Ectodermal cell (in vitro differentiated cells): ENCODE measurements around the gene SEC61A1.

Source experiments
- H3K27ac ChIP-seq: 2 replicates; pipeline ENCODE4 v1.7.0; 2013; ENCODE audit warnings: mild to moderate bottlenecking, low read depth, low read length; ENCODE audit not compliant: insufficient read depth, poor library complexity, severe bottlenecking
- H3K27me3 ChIP-seq: 2 replicates; pipeline ENCODE4 v1.7.0; 2013; ENCODE audit warnings: mild to moderate bottlenecking, low read length; ENCODE audit not compliant: insufficient read depth, control insufficient read depth, poor library complexity, severe bottlenecking
- H3K36me3 ChIP-seq: one replicate; pipeline ENCODE4 v1.7.0; 2013; ENCODE audit warnings: low read length; ENCODE audit not compliant: control insufficient read depth, insufficient read depth
- H3K4me1 ChIP-seq: one replicate; pipeline ENCODE4 v1.7.0; 2013; ENCODE audit warnings: low read length; ENCODE audit not compliant: control insufficient read depth, insufficient read depth
- H3K4me3 ChIP-seq: 2 replicates; pipeline ENCODE4 v1.7.0; 2013; ENCODE audit warnings: low read depth, low read length, control low read depth; ENCODE audit not compliant: insufficient read depth
- H3K9me3 ChIP-seq: 2 replicates; pipeline ENCODE4 v1.7.0; 2013; ENCODE audit warnings: mild to moderate bottlenecking, low read length, moderate library complexity; ENCODE audit not compliant: control insufficient read depth
- WGBS, 2 experiments: methylation state at CpG; one replicate each; pipeline ENCODE4 v1.1.7; 2013; ENCODE audit warnings: missing lambda C conversion rate in 2 of 2; 5-methylcytosine and 5-hydroxymethylcytosine counted together

Gene SEC61A1

DNA sequence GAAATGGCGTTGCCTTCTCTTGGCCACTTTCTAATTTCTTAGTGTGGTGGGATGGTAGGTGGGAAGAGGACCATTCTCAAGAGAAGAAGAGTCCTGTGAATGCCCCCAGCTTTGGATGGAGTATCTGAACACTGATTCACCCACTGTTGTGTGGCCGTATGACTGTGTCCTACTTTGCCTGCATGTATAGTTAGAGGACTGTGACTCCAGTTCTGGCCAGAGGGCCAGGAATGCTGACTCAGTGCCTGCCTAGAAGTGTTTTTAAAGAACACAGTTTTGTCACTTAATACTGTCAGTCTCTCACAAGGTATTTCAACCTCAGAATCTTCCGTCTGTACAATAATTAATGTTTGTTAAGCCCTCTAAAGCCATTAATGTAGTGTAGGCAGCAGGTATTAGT, 2.1 kb downstream of the SEC61A1 start:
- H3K4me1 ChIP-seq, result peaks cover 12% of the 10 kb centered on the region
- H3K9me3 ChIP-seq, result no peaks in the 10 kb centered on the region
- no peaks in the 10 kb centered on the region for H3K27me3 ChIP-seq
- H3K36me3 ChIP-seq, result peaks cover 21% of the 10 kb centered on the region
- H3K4me3 ChIP-seq, result no peak overlapping the region
- no peak overlapping the region for H3K27ac ChIP-seq
- WGBS, 2 experiments, result 93 to 99% methylated on average over 3 of the region's 3 CpGs

DNA sequence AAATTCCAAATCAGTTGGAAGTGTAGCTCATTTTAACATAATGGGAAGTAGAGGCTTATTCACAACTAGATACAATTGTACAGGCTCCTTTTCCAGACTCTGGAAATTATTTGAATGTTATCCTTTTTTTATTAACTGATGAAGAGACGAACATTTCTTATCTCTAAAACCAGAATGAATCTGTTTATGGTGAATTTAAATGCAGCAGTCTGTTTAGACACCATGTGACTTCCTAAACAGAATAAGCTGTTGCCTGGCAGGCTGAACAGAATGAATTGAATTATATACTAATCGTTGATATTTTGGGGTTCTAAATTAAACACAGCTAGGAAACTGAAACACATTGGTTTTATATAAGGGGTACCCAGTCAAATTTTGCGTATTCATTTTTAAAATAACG, 4.0 kb downstream of the SEC61A1 start:
- WGBS, 2 experiments, result 96% methylated on average over 3 to 4 of the region's 4 CpGs

DNA sequence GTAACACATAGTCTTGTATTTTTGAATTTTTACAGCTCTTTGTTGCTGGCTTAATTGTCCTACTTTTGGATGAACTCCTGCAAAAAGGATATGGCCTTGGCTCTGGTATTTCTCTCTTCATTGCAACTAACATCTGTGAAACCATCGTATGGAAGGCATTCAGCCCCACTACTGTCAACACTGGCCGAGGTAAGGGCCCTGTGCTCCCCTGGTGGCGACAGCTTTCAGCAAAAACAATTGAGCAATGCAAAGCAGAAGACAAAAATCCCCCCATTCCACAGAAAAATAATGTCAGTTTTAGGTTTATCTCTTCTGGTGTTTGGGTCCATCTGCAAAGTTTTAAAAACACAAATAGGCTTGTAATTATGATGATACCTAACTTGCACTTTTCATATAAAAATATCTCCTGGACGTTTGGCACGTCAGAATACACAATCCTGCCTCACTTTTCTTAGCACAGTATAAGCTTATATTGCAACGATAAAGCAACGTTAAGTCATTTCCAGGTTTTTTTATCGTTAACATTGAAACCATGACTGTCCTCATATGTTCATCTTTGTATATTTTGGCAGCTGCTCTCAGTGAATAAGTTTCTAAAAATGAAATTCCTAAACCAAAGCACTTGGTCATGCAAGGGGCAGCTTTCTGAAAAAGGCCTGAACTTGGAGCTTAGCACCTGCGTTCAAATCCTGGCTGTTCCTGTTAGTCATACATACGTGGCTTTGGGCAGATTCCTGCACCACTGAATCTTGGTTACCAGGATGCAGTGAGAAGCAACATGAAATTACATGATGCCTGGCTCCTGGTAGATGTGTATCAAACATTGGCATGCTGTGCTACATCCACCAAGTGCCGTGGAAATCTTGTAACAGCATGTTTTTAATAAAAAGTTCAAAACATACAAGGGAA, 8.5 kb downstream of the SEC61A1 start:
- H3K27me3 ChIP-seq, result no peaks in the 10 kb centered on the region
- H3K36me3 ChIP-seq, result peaks cover 55% of the 10 kb centered on the region
- no peak overlapping the region for H3K4me3 ChIP-seq
- no peaks in the 10 kb centered on the region for H3K9me3 ChIP-seq
- no peaks in the 10 kb centered on the region for H3K4me1 ChIP-seq
- H3K27ac ChIP-seq, result no peak overlapping the region
- WGBS, 2 experiments, result 93 to 94% methylated on average over 11 of the region's 11 CpGs

More for the DNA sequence above, 4.0 kb downstream of the SEC61A1 start:
- Histone ChIP-seq H3K9me3 (no peaks in the 10 kb centered on the region), H3K27me3 (no peaks in the 10 kb centered on the region), H3K27ac (no peak overlapping the region), H3K36me3 (peaks cover 34% of the 10 kb centered on the region), H3K4me1 (peaks cover 10% of the 10 kb centered on the region), H3K4me3 (no peak overlapping the region)

DNA sequence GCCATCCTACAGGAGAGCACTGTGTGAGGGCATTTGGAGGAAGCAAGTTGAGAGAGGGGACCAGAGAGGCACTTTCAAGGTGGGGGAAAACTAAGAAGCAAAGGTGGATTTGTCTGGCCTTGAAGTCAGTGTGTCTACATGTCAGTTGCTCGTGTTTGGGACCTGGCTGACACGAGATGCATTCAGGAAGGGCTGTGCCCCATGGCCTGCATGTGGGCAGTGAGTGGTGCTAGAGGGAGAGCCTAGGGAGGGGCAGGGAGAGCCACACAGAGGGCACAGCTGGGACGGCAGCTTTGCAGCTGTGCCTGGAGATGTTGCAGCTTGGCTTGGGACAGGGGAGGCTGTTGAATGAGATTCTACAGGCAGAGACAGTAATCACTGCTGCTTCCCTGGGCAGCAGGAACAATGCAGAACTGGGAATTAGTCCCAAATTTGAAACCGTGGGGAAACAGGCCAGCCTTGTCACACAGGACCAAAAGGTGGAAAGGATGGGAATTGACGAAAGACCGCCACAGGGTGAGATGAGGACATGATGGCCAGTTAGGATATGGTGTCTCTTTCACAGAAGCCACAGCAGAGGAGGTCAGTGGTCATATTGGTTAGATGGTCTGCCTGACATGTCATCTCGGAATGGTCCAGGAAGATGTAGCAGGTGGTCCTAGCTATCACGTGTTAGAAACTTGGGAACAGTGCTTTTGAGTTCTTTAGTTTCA, 10.0 kb downstream of the SEC61A1 start:
- no peaks in the 10 kb centered on the region for H3K4me1 ChIP-seq
- no peaks in the 10 kb centered on the region for H3K27me3 ChIP-seq
- H3K4me3 ChIP-seq, result no peak overlapping the region
- H3K9me3 ChIP-seq, result no peaks in the 10 kb centered on the region
- H3K27ac ChIP-seq, result no peak overlapping the region
- 81% methylated on average over 8 of the region's 8 CpGs for WGBS, 2 experiments
- peaks cover 64% of the 10 kb centered on the region for H3K36me3 ChIP-seq

DNA sequence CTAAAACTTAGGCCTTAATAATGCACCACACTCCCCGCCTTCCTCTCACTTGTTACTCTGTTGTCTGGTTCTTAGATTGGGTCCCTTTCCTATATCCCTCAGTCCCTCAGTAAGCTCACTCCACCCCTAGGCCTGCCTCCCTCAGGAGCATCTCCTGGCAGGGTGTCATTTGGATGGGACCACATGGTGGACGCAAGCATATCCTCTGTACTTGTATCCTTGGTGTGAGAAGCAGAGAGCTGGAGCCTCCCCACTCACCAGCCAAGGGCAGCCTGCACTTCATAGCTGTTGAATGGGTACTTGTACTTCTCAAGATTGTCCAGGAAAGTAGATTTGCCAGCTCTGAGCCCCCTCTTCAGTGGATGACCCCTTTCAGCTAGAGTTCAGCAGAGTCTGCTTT, 11.6 kb downstream of the SEC61A1 start:
- H3K4me1 ChIP-seq, result no peaks in the 10 kb centered on the region
- no peak overlapping the region for H3K27ac ChIP-seq
- H3K27me3 ChIP-seq, result no peaks in the 10 kb centered on the region
- H3K9me3 ChIP-seq, result no peaks in the 10 kb centered on the region
- H3K36me3 ChIP-seq, result peaks cover 74% of the 10 kb centered on the region
- H3K4me3 ChIP-seq, result no peak overlapping the region
- WGBS, 2 experiments, result 93 to 100% methylated on average over 2 of the region's 2 CpGs

DNA sequence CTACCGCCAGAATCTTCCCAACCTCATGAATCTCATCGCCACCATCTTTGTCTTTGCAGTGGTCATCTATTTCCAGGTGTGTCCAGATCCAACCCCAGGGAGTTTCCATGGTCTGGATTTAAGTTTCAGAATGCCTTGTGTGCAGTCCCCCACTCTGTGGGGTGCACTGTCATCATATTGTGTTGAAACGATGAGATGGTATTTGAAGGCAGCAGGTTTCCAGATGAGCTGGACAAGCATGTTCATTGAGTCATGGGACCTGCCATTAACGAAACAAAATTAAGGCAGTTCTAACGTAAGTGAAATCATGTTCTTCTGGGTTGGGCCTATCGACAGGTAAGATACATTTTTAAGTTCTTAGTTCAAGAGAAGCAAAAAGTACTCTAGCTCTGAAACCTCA, 12.7 kb downstream of the SEC61A1 start:
- Histone ChIP-seq H3K4me3 (no peak overlapping the region), H3K27me3 (no peaks in the 10 kb centered on the region), H3K4me1 (no peaks in the 10 kb centered on the region), H3K36me3 (peaks cover 74% of the 10 kb centered on the region), H3K27ac (no peak overlapping the region), H3K9me3 (no peaks in the 10 kb centered on the region)
- 97% methylated on average over 6 of the region's 6 CpGs for WGBS, 2 experiments

DNA sequence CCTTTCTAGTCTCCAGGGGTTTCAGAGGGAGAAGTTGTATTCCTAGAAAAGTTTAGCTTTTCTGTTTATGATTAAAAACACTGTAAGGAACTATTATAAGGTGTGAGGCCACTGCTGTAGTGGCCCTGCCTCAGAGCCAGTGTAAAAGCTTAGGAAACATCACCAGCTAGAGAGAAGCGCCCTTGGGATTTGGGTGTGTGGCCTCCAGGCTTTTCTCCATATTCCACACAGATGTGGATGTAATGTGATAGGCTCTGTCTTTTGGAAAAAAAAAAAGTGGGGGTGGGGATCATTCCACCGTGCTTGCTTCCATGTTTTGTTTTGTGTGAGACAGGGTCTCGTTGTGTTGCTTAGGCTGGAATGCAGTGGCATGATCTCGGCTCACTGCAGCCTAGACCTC, 13.9 kb downstream of the SEC61A1 start:
- H3K27ac ChIP-seq, result no peak overlapping the region
- H3K36me3 ChIP-seq, result peaks cover 72% of the 10 kb centered on the region
- no peaks in the 10 kb centered on the region for H3K9me3 ChIP-seq
- no peak overlapping the region for H3K4me3 ChIP-seq
- H3K4me1 ChIP-seq, result no peaks in the 10 kb centered on the region
- 91 to 96% methylated on average over 4 of the region's 4 CpGs for WGBS, 2 experiments
- no peaks in the 10 kb centered on the region for H3K27me3 ChIP-seq

DNA sequence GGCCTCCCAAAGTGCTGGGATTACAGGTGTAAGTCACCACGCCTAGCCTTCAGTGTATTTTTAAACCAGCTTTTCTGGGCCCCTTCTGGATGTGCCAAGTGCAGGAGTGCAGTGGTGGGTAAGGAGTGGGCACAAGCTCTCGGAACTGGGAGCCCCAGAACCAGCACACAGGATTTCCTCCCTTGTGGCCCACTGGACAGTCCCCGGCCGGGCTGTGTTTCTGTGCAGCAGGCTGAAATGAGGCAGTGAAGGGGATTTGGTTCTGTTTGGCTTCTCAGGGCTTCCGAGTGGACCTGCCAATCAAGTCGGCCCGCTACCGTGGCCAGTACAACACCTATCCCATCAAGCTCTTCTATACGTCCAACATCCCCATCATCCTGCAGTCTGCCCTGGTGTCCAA, 14.4 kb downstream of the SEC61A1 start:
- no peaks in the 10 kb centered on the region for H3K4me1 ChIP-seq
- H3K4me3 ChIP-seq, result no peak overlapping the region
- no peaks in the 10 kb centered on the region for H3K27me3 ChIP-seq
- no peaks in the 10 kb centered on the region for H3K9me3 ChIP-seq
- H3K36me3 ChIP-seq, result peaks cover 76% of the 10 kb centered on the region
- no peak overlapping the region for H3K27ac ChIP-seq
- 94 to 96% methylated on average over 9 of the region's 9 CpGs for WGBS, 2 experiments

DNA sequence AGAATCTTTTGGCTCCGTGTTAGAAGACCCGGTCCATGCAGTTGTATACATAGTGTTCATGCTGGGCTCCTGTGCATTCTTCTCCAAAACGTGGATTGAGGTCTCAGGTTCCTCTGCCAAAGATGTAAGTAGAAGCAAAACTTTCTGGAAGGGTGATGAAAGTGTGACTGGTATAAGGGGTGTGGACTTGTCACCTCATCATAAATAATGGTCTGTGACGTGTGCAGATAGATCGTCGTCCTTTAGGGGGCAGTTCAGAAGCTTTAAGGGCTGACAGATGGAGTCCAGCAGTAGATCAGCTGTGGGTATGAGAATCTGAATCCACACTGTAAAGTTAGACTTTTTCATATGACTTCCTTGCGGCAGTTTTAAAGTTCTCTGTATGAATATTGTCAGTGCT, 15.3 kb downstream of the SEC61A1 start:
- 94 to 95% methylated on average over 7 of the region's 7 CpGs for WGBS, 2 experiments
- H3K27ac ChIP-seq, result no peak overlapping the region
- H3K9me3 ChIP-seq, result no peaks in the 10 kb centered on the region
- no peaks in the 10 kb centered on the region for H3K4me1 ChIP-seq
- no peak overlapping the region for H3K4me3 ChIP-seq
- no peaks in the 10 kb centered on the region for H3K27me3 ChIP-seq
- peaks cover 68% of the 10 kb centered on the region for H3K36me3 ChIP-seq

DNA sequence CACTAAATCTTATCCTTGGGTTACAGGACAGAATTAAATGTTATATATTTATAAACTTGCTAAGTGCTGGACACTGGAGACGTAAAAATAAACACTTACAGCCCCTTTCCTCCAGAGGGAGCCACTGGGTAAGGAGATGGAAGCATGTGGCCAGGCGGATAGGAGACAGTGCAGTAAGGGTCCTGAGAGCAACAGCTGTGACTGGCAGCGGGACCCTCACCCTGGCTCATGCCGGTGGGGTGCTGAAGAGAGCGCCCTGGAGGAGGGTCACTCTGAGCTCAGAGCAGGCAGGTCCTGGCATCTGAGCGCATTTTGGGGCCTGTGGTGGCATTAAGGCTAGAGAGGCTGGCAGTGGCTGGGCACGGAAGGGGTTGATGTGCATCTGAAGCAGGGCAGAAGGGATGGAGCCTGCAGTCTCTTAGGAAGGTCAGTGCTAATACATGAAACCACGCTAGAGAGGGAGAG, 16.0 kb downstream of the SEC61A1 start:
- Histone ChIP-seq H3K4me1 (no peaks in the 10 kb centered on the region), H3K27ac (no peak overlapping the region), H3K36me3 (peaks cover 62% of the 10 kb centered on the region), H3K4me3 (no peak overlapping the region), H3K27me3 (no peaks in the 10 kb centered on the region), H3K9me3 (no peaks in the 10 kb centered on the region)
- WGBS, 2 experiments, result 89 to 90% methylated on average over 7 to 8 of the region's 8 CpGs
